ENCODE results near the gene FASTKD3. TPM values are rescaled to one million over a fixed set of nuclear protein-coding genes. Genes with fewer than 3 reads are reported as not detected.
A peak's percentile ranks its signal among the peaks of the same experiment; 100 is the strongest.

FASTKD3 gene
- total and polyA plus RNA-seq, 2 donors (not counting 3 experiments of a cell fraction or from before 2014, with no cell fraction given), result 5.5 to 9.6 TPM

GRCh38 chr5:7857926-7858632 is 10.8 kb downstream of the FASTKD3 start:
- H3K9me1 ChIP-seq (replicated peaks; ENCODE audit: control insufficient read depth, extremely low read depth, insufficient read depth, low read length), result no peaks in the 10 kb centered on the region
- dilution Hi-C loops (cut with MboI; ENCODE audit: extremely low pct_ligation_motif_present, low sequenced_read_pairs), result no loop called here
- CTCF ChIA-PET, result interaction anchor here (0.7 to 1.7 kb wide), 3 partner anchors 11 to 1092 kb away, joined by 3 to 8 read pairs (median 7); partner anchors contain the start of genes FASTKD3 and MTRR
- BruUV-seq (replicated peaks), result no TSS peak
- TF ChIP-seq, protein P1, sequence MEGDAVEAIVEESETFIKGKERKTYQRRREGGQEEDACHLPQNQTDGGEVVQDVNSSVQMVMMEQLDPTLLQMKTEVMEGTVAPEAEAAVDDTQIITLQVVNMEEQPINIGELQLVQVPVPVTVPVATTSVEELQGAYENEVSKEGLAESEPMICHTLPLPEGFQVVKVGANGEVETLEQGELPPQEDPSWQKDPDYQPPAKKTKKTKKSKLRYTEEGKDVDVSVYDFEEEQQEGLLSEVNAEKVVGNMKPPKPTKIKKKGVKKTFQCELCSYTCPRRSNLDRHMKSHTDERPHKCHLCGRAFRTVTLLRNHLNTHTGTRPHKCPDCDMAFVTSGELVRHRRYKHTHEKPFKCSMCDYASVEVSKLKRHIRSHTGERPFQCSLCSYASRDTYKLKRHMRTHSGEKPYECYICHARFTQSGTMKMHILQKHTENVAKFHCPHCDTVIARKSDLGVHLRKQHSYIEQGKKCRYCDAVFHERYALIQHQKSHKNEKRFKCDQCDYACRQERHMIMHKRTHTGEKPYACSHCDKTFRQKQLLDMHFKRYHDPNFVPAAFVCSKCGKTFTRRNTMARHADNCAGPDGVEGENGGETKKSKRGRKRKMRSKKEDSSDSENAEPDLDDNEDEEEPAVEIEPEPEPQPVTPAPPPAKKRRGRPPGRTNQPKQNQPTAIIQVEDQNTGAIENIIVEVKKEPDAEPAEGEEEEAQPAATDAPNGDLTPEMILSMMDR (IDR thresholded peaks at IDR 0.05; ENCODE audit: extremely low read depth in 1 of 2, insufficient read depth in 1 of 2, low read depth in 1 of 2, low read length in 2 of 2), result no peak
- TF ChIP-seq MAX (IDR thresholded peaks at IDR 0.05; ENCODE audit: insufficient read depth, insufficient read length) (no peak), JUN (IDR thresholded peaks at IDR 0.05; ENCODE audit: borderline replicate concordance, insufficient read depth, insufficient read length, low read depth) (no peak), GATA2 (IDR thresholded peaks at IDR 0.05; ENCODE audit: insufficient read depth, insufficient read length, low read depth, low read length) (peak; percentile 41), FOS (IDR thresholded peaks at IDR 0.05; ENCODE audit: borderline replicate concordance, insufficient read depth, low read length) (no peak), MYC (IDR thresholded peaks at IDR 0.05; ENCODE audit: low read depth, low read length) (no peak), EZH2 (IDR thresholded peaks at IDR 0.05; ENCODE audit: borderline replicate concordance, low read depth, low read length, severe bottlenecking) (no peak), POLR2AphosphoS5 (IDR thresholded peaks at IDR 0.05; ENCODE audit: insufficient read depth, low read depth, low read length) (no peak)
- H3K4me3 ChIP-seq (replicated peaks in 1 of 3; ENCODE audit: insufficient read depth in 1 of 3, low read depth in 1 of 3, low read length in 3 of 3), result no peak overlapping the region
- no peak overlapping the region for H2AFZ ChIP-seq (ENCODE audit: low read depth, low read length)
- no peak overlapping the region for H3K27ac ChIP-seq (ENCODE audit: insufficient read depth, low read depth, low read length)
- FAIRE-seq, result no peak
- H3K4me1 ChIP-seq (ENCODE audit: control insufficient read depth, extremely low read depth, insufficient read depth, low read length), result no peaks in the 10 kb centered on the region
- no peak overlapping the region for H3K4me2 ChIP-seq (ENCODE audit: insufficient read depth, low read length)
- intact Hi-C loops (cut with micrococcal nuclease), result loop anchor here (5.0 to 10.0 kb wide), 2 partner anchors 101 to 1093 kb away; no protein-coding TSS in a partner anchor
- no peaks in the 10 kb centered on the region for H3K79me2 ChIP-seq (ENCODE audit: control insufficient read depth, insufficient read depth, low read length)
- DNase-seq (ENCODE audit: low read depth, low spot score), result no peak
- H3K9me3 ChIP-seq (replicated peaks; ENCODE audit: control insufficient read depth, insufficient read depth, low read length), result no peaks in the 10 kb centered on the region
- H4K20me1 ChIP-seq (replicated peaks; ENCODE audit: control insufficient read depth, extremely low read depth, insufficient read depth, low read length), result no peaks in the 10 kb centered on the region
- no peak overlapping the region for H3K9ac ChIP-seq (replicated peaks; ENCODE audit: extremely low read depth, insufficient read depth, low read length)
- H3K36me3 ChIP-seq (ENCODE audit: control insufficient read depth in 2 of 2, extremely low read depth in 1 of 2, insufficient read depth in 2 of 2, low read length in 2 of 2), result peaks cover 4 to 11% of the 10 kb centered on the region in 2 experiments
- H3K27me3 ChIP-seq (ENCODE audit: control insufficient read depth in 2 of 2, insufficient read depth in 2 of 2, low read length in 2 of 2), result no peaks in the 10 kb centered on the region
- POLR2A ChIA-PET, result no interaction called here
